NK-92 treated with Interleukin-12 subunit alpha and Interleukin-12 subunit beta, amount 100 ng/mL, for 24 hours (cell line): ENCODE measurements around the gene ZNF837.
"Not testable (repeated sequence)": the region's sequence is repeated elsewhere in the genome, so short reads cannot be mapped to it uniquely, and the experiment has no call there.

ENCODE experiments used
- DNase-seq: peaks from one replicate; lab custom pipeline; 2025; lab: John Stamatoyannopoulos, UW

ZNF837 gene

DNA sequence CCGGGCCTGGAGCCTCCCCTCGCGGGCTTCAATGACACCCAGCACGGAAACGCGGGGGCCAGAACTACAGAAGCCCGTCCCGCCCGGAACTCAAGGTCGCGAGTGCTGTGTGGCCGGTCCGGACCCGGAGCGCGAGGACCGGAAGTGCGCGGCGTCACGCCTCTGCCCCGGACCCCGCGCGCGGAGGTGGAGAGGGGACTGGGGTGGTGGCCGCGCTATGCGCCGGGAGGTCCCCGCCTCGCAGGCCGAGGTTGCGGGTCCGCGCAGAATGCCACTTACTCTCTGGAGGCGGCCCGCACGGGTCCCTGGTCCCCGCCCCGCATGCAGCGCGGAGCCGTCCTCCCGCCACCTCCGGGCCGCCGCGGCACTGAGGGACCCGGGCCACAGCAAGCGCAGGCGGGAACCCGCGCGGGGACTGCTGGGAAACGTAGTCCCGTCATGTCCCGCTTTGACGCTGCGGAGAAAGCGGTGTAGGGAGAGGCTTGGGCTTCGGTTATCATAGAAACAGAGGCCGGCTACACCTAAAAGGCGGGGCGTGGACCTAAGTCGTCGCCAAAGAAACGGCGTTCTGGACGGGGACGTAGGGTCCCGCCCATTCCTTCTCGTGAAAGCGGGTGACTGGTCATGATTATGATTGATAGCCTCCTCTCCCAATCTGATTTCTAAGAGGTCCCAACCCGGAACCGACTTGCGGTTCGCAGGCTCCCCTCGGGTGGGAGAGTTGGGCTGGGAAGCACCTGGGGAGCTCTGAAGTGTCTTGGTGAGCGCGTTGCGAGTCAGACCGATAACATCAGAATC, at the start of gene ZNF837:
Gene ZNF837 (minus strand): TSS at position 369 of the 798 bp plus-strand sequence. CDS start 11,698 bp downstream, outside the sequence.
- DNase-seq = peak; percentile 99

DNA sequence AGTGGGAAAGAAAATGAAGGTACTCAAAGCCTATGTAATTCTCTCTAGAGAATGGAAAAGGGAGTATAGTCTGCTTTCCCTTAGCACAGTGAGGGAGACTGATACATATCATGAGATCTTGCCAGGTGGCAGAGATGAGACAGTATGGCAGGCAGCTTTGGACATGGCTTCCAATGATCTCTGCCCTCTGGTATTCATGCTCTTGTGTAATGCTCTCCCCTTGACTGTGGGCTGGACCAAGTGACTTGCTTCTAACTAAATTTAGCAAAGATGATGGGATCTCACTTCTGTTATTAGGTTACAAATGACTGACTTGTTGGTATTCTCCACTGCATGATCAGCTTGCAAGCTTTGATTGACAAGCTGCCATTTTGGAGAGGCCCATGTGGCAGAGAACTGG, 48.9 kb upstream of the ZNF837 start:
- no peak for DNase-seq

DNA sequence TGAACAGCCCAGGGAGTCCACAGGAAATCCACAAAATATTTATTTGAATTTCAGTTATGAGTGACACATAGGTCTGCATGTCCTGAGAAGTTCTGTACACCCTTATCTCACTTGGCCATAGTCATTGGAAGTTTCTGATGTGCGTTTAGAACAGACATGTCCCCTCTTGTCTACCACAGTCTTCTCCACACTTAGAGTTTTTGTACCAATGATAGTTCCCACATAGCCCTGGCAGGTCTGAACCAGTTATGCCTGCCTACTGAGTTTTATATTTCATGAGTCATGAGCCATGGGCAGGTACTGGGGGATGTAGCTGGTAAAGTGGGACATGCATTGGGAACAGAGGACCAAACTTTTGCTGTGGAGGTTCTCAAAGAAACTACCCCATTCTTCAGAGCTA, 47.8 kb upstream of the ZNF837 start:
- DNase-seq = no peak

DNA sequence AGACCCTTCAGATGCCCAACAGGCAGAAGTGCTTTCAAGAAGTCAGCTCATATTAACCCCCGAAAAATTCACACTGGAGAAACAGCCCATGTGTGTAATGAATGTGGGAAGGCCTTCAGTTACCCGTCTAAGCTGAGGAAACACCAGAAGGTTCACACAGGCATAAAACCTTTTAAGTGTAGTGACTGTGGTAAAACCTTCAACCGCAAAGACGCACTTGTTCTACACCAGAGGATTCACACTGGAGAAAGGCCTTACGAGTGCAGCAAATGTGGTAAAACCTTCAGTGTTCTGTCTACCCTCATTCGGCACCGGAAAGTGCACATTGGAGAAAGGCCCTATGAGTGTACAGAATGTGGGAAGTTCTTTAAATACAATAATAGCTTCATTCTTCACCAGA, 36.2 kb upstream of the ZNF837 start:
- DNase-seq = no peak

DNA sequence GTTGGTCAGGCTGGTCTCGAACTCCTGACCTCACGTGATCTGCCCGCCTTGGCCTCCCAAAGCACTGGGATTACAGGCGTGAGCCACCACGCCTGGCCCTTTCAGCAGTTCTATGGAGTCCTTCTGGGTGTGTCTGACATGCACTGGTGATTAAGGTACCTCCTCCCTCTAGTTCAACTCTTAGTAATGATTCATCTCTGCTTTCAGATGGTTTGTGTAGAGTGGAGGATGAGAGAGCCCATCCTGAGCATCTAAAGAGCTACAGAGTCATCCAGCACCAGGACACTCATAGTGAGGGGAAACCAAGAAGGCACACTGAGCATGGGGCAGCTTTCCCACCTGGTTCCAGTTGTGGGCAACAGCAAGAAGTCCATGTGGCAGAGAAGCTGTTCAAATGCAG, 35.8 kb upstream of the ZNF837 start:
- no peak for DNase-seq

DNA sequence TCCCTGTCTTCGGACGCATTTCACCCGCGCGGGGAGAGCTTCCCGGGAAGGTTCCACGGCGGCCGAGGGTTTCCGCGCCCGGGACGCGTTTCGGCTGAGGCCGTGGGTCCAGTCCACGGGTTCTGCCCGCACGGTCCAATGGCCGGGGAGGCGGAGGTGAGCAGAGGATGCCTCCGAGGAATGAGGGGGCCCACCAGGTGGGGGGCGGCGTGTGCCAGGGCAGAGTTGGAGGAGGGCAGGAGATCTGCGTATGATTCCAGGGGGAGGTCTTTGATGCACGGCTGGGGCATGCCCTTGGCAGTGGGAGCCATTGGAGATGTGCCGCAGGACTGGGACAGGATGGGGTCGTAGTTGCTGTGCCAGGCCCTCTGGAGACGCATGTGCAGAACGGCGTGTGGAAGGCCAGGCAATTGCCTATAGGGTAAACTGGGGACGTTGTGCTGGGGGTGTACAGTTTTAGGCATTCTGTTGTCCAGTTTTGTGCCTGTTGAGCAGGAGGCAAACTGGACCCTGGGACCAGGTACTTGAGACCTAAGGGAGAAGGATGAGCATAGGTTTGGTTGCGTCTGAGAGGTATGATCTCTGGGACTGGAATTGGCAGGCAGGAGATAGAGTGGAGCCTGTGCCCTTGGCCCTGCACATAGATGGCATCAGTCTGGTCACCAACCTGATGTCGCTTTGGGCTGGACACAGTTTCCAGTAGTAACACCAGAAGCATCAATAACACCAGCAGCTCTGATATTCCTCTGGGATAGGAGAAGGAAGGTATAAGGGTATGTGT, 28.4 kb upstream of the ZNF837 start:
- no peak for DNase-seq

DNA sequence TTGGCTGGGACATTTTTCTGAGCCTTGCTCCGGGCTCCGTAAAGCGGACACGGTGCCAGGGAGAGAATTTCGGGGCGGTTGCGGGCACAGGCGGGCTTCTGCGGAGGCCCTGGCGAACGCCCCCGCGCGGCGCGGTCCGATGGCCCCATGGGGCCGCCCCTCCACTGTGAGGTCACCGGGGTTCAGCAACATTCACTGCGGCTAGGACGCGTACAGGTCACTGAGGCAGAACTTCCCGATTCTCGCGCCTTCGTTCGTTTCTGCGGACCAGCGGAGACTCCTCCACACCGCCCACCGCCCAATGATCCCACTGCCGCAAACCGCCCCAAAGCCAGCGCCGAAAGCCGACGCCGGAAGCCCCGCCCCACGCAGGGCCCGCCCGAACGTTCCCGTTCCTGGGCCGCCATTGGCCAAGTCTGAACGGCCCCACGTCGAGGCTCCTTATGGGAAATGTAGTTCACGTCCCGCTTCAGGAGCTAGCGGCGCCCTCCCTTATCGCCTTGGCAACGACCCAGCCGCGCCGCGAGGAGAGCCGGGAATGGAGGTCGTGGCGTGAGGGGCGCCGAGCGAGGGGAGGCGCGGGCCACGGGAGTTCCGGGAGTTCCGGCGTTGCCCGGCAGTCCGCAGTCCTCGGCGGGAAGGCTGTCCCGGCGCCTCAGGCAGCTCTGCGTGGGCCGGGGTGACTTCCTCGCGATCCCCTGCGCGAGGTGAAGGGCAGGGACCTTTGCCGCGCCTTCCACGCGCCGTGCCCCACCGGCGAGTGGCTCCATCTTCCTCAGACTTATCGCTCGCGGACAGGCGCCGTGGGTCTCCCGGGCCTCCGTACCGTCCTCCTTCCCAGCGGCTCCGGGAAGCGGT, 27.6 kb upstream of the ZNF837 start, which contains the start of gene ZNF584:
Gene ZNF584 (plus strand): TSS at position 498 of the 858 bp plus-strand sequence. CDS start 499 bp downstream, outside the sequence.
- DNase-seq = peak; percentile 89

DNA sequence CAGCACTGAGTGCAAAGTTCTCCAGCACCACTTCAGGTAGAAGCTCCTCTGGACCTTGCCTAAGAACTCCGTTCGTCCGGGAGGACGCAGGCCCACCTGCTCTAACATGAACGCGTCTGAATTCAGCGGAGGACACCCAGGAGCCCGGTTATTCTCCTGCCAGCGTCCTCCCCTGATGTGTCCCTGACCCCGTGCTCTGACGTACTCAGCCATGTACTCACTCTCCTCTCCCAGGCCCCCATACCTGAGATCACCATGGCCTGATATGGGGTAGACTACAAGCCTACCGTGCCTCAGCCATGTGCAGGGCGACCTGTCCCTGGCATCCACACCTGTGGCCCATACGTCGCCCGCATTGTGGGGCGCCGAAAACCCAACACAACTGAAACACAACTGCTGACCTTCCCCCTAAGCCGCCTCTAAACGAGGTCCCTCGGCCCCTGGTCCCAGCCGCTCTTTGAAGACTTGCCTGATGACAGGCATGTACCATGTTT, 26.9 kb upstream of the ZNF837 start:
- DNase-seq = no peak

- no peak for DNase-seq
These were observed 26.2 kb upstream of the ZNF837 start for GRCh38 chr19:58406818-58407657.

DNA sequence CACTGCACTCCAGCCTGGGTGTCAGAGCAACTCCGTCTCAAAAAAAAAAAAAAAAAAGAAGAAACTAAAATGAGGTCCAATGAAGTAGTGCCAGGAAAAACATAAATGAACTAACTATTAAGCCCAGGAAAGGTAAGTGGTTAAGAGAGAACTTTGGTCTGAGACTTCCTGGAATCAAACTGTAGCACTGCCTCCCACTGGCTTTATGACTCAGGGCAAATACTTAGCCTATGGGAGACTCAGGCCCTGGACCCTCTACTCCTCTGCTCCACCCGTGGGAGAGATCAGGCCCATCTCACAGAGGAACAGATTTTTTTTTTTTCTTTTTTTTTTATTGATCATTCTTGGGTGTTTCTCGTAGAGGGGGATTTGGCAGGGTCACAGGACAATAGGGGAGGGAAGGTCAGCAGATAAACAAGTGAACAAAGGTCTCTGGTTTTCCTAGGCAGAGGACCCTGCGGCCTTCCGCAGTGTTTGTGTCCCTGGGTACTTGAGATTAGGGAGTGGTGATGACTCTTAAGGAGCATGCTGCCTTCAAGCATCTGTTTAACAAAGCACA, 23.2 kb upstream of the ZNF837 start:
- DNase-seq = not testable (repeated sequence)

- no peak for DNase-seq
These were observed 21.1 kb upstream of the ZNF837 start for GRCh38 chr19:58401840-58402421.

DNA sequence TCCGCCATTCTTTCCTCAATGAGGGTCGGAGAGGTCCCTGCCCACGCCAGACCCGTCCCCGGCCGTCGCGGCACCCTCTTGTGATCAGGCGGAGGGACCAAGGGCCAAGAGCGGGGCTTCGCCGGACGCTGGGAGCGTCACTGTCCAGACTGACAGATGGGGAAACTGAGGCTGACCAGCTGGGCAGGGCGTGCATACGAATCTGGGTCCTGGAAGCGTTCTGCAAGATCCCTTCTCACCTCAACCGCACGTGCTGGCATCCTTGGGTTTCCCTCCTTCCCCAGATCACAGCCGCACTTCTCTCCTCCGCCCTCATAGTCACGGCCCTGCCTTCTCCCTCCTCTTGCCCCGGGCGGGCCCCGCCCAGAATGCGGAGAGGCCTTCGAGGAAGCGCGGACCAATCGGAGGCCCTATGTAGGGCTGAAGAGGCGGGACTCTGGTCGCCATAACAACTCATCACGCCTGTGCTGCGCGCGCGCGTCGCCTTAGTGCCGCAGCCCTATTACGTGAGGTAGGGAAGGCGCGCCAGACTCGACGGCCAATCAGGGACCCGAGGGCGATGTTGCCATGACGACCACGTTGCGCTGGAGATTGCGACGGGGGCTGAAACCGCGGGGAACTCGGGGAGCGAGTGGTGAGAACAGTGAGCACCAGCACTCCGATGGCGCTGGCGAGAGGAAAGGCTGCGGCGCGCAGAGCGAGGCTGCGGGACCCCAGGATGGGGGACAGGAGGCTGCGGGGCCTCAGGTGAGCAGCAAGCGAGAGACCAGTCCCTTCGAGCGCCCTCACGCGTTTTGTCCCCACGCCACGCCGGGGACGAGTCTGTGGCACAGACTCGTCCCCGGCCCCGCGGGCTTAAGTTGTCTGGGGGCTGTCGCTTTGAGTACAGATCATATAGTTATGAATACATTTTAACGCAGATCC, 20.3 kb upstream of the ZNF837 start:
- DNase-seq = peak; percentile 99

DNA sequence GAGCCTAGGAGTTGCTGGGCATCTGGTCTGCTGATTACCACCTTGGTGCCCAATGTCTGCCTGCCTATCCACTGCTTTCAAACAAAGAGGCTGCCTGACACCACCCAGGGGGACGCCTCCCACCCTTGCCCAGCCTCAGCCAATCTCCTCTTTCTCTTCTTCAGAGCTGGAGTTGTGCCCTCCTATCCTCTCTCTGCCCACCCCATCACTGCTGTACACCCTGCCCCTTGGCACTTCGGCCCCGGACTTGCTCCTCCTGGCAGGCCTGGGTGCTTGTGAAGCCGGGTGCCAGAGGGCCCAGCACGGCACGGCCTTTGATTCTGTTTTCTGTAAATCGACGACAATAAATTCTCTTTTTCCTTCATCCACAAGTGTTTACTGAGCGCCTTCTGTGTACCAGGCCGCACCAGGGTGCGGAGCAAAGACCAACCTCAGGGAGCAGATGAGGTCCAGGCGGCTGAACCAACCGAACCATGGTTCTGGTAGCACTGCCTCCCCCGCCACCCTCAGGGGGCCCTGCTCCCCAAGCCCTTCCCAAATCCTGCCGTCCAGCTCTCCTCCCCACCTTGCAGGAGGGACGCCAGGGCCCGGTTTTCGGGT, 19.6 kb upstream of the ZNF837 start:
- DNase-seq = no peak

DNA sequence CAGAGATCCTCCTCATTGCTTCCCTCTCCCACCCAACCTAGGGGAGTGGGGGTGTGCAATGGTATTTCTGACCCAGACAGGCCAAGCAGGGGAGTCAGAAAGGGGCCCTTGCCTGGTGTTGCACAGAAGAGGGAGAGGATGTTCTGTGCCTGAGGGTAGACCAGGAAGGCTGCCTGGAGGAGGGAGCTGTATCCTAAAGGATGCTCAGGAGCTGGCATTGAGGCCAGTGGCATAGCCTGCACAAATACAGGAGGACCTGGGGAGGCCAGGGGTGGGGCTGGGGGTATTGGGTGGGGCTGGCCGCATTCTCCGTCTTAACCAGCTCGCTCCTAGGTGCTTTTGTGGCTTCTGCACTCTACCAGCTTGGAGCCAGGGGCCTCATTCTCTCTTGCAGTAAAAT, 19.1 kb upstream of the ZNF837 start:
- DNase-seq = no peak

DNA sequence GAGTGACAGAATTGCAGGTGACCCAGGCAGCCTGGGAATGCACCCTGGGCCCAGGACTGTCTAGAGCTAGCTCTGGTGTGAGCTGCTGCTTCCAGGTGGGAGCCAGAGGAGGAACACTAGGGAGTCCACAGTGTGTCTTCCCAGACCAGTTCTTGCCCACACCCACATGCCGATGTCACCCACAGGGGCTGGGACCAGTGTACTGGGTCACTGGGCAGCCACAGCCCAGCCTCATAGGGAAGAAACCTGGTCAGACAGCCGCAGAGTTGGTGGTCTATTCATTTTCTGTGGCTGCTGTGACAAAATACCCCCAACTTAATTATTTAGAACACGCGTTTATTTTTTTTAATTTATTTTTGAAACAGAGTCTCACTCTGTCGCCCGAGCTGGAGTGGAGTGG, 17.7 kb upstream of the ZNF837 start:
- no peak for DNase-seq

DNA sequence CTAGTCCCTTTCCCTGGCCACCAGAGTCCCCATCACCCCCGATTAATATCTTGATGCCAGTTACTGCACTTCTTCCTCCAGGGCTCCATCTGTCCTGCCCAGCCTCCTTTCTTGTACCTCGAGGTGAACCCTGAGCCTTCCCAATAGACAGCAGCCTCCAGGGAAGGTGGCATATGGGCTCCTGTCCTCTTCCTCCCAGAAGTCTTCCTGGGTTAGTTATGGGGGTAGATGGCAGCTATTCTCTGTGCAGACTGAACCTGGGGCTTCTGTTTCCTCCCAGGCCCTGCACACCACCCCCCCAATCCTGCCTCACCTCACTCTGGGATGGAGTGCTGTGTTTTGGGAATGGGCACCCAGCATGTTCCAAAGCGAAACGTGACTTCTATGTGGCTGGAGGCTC, 17.3 kb upstream of the ZNF837 start:
- no peak for DNase-seq

GRCh38 chr19:58397533-58398037, 16.8 kb upstream of the ZNF837 start:
- DNase-seq = no peak

- DNase-seq = no peak
These were observed 16.1 kb upstream of the ZNF837 start for GRCh38 chr19:58396691-58397532.
